ENCODE results near the gene CIPC. TPM values are rescaled to one million over a fixed set of nuclear protein-coding genes. Genes with fewer than 3 reads are reported as not detected.

CIPC gene
- total and polyA plus RNA-seq, 9 of the 15 experiments (the other 6 are each of a cell fraction or from before 2014, with no cell fraction given), result 5.0 to 16.9 (median 10.7) TPM

- TF ChIP-seq RAD21 (CRISPR knock-in tag; conservative IDR thresholded peaks at IDR 0.05 in 1 of 2, IDR thresholded peaks at IDR 0.05 in 1 of 2), result peak; percentile 74 to 91
- no peak for TF ChIP-seq PML (IDR thresholded peaks at IDR 0.05; ENCODE audit: low read length)
- TF ChIP-seq ZNF280A (IDR thresholded peaks at IDR 0.05; ENCODE audit: low read depth, partially characterized antibody), result no peak
- TF ChIP-seq SPI1 (IDR thresholded peaks at IDR 0.05; ENCODE audit: borderline replicate concordance, low read depth, low read length), result no peak
- TF ChIP-seq DDX20 (tag; IDR thresholded peaks at IDR 0.05; ENCODE audit: low read depth), result no peak
- TF ChIP-seq ZNF551 (CRISPR knock-in tag; IDR thresholded peaks at IDR 0.05), result no peak
- TF ChIP-seq RFX7 (CRISPR knock-in tag; IDR thresholded peaks at IDR 0.05), result no peak
- no peak for TF ChIP-seq RBM39 (optimal IDR thresholded peaks at IDR 0.05; ENCODE audit: low read depth, low read length)
- no peak for TF ChIP-seq KAT7 (CRISPR knock-in tag; IDR thresholded peaks at IDR 0.05; ENCODE audit: borderline replicate concordance)
- no peak for TF ChIP-seq TRIM28 (IDR thresholded peaks at IDR 0.05)
- TF ChIP-seq CHD2 (IDR thresholded peaks at IDR 0.05; ENCODE audit: low read depth, low read length), result no peak
- TF ChIP-seq MLLT1 (IDR thresholded peaks at IDR 0.05), result no peak
- no peak for TF ChIP-seq ZNF507 (tag; conservative IDR thresholded peaks at IDR 0.05)
- no peak for TF ChIP-seq ZFP1 (CRISPR knock-in tag; IDR thresholded peaks at IDR 0.05)
- TF ChIP-seq SAP30 (IDR thresholded peaks at IDR 0.05; ENCODE audit: borderline replicate concordance, insufficient read depth, low read depth, low read length, poor library complexity, severe bottlenecking), result no peak
- no peak for TF ChIP-seq C11orf30 (IDR thresholded peaks at IDR 0.05; ENCODE audit: low read depth)
- no peak for TF ChIP-seq NR2C1 (IDR thresholded peaks at IDR 0.05)
- no peak for TF ChIP-seq NR2C1 (tag; IDR thresholded peaks at IDR 0.05)
- no peak for TF ChIP-seq DLX4 (CRISPR knock-in tag; IDR thresholded peaks at IDR 0.05)
- TF ChIP-seq MBD2 (IDR thresholded peaks at IDR 0.05; ENCODE audit: borderline replicate concordance, low read depth), result no peak
- TF ChIP-seq CEBPG (CRISPR knock-in tag; IDR thresholded peaks at IDR 0.05), result no peak
- no peak for TF ChIP-seq CEBPG (tag; conservative IDR thresholded peaks at IDR 0.05 in 1 of 2, IDR thresholded peaks at IDR 0.05 in 1 of 2)
- no peak for TF ChIP-seq ARID3B (CRISPR knock-in tag; IDR thresholded peaks at IDR 0.05; ENCODE audit: borderline replicate concordance)
Observed at GRCh38 chr14:77067632-77068516, 30.2 kb upstream of the CIPC start (continued).
